Panc1 (cell line): ENCODE results near the gene APOM. TPM values are rescaled to one million over a fixed set of nuclear protein-coding genes. Genes with fewer than 3 reads are reported as not detected.

Source experiments
- ATAC-seq: fragments of 200-7000 bp; cut with Tn5 transposase; 2 replicates; pipeline ENCODE4 v1.9.1; 2020; ENCODE audit warnings: mild to moderate bottlenecking, moderate library complexity
- BruUV-seq: library from RNA; stranded (reverse); fragments of 400-500 nt; replicated peaks from 2 replicates; lab custom pipeline; 2021; lab: Mats Ljungman, UMichigan
- CTCF ChIA-PET: fragments of 300-600 bp; sonication (Branson Sonifier 250); formaldehyde crosslinking; loops from one replicate; lab custom pipeline; 2022; ENCODE audit warnings: antibody characterized with exemption; lab: Charles Lee
- POLR2A ChIA-PET: fragments of 300-600 bp; sonication (Branson Sonifier 250); formaldehyde crosslinking; loops from one replicate; lab custom pipeline; 2022; ENCODE audit warnings: antibody characterized with exemption; lab: Charles Lee
- DNase-seq: peaks from one replicate; pipeline ENCODE4 v3.0.0-alpha.2; 2010; ENCODE audit warnings: low read depth, low spot score
- H3K27ac ChIP-seq: 2 replicates; pipeline ENCODE4 v1.5.1; 2011; ENCODE audit warnings: mild to moderate bottlenecking, low read length, inconsistent platforms
- H3K27me3 ChIP-seq: fragments of 200-500 bp; sonication (Bioruptor generic); 2 replicates; pipeline ENCODE4 v1.6.0; 2014; ENCODE audit warnings: low read length, inconsistent platforms; ENCODE audit not compliant: control insufficient read depth, insufficient read depth
- H3K36me3 ChIP-seq: fragments of 200-500 bp; sonication (Bioruptor generic); 2 replicates; pipeline ENCODE4 v1.5.1; 2014; ENCODE audit warnings: inconsistent platforms, mild to moderate bottlenecking, low read length, moderate library complexity; ENCODE audit not compliant: control insufficient read depth, insufficient read depth
- H3K4me1 ChIP-seq: 2 replicates; pipeline ENCODE4 v1.5.1; 2011; ENCODE audit warnings: inconsistent platforms, mild to moderate bottlenecking, low read length, moderate library complexity; ENCODE audit not compliant: control insufficient read depth, insufficient read depth
- H3K4me3 ChIP-seq, 2 experiments: 2 replicates each; pipeline ENCODE4 v1.5.1; 2011 to 2012; ENCODE audit warnings: low read depth in 2 of 2, low read length in 2 of 2, mild to moderate bottlenecking in 2 of 2, inconsistent platforms in 1 of 2, moderate library complexity in 1 of 2
- H3K9me3 ChIP-seq: fragments of 200-500 bp; sonication (Bioruptor generic); 2 replicates; pipeline ENCODE4 v1.5.1; 2014; ENCODE audit warnings: low read depth, mild to moderate bottlenecking, inconsistent platforms, low read length, moderate library complexity; ENCODE audit not compliant: control insufficient read depth, insufficient read depth
- CTCF ChIP-seq: fragments of 450-650 bp; IDR thresholded peaks from 2 replicates; pipeline ENCODE4 v1.5.1; 2017; ENCODE audit warnings: mild to moderate bottlenecking
- POLR2AphosphoS5 ChIP-seq: IDR thresholded peaks from 2 replicates; pipeline ENCODE4 v1.6.1; 2012; ENCODE audit warnings: mild to moderate bottlenecking, low read depth, low read length, moderate library complexity
- REST ChIP-seq, 2 experiments: IDR thresholded peaks; 2 replicates each; pipeline ENCODE4 v1.6.1; 2011 to 2012; ENCODE audit warnings: low read depth in 2 of 2, control low read depth in 1 of 2, low read length in 1 of 2, mild to moderate bottlenecking in 1 of 2, moderate library complexity in 1 of 2; ENCODE audit not compliant: insufficient read depth in 1 of 2
- SIN3A ChIP-seq: IDR thresholded peaks from 2 replicates; pipeline ENCODE4 v1.6.1; 2012; ENCODE audit warnings: low read depth, mild to moderate bottlenecking, low read length, moderate library complexity, borderline replicate concordance; ENCODE audit not compliant: insufficient read depth
- TCF7L2 ChIP-seq: IDR thresholded peaks from 2 replicates; pipeline ENCODE4 v1.6.1; 2011; ENCODE audit warnings: mild to moderate bottlenecking, low read depth, low read length, inconsistent platforms
- in situ Hi-C: cut with HindIII; loops from 2 replicates; pipeline ENCODE4 v1.10.0; 2016; ENCODE audit warnings: low sequenced_read_pairs, low pct_unique_long_range_greater_than_20kb
- intact Hi-C: fragments of 100-400 bp; cut with micrococcal nuclease; formaldehyde crosslinking; loops from one replicate; pipeline ENCODE4 v1.10.0; 2022; ENCODE audit not compliant: unreplicated experiment
- total RNA-seq: library from RNA; stranded (reverse); gene quantifications from one replicate; pipeline ENCODE4 v1.2.1, GENCODE V29; 2021; ENCODE audit not compliant: unreplicated experiment

Gene APOM
- total RNA-seq, 1 experiment from 2014 or later: 1.8 TPM

GRCh38 chr6:31681135-31681671 lies 25.5 kb downstream of the APOM start:
- H3K9me3 ChIP-seq: no peaks in the 10 kb centered on the region
- H3K4me1 ChIP-seq: peaks cover 4% of the 10 kb centered on the region; the same call in 1 of the 2 replicates
- ChIA-PET POLR2A (interaction anchor here (0.7 kb wide), 2 partner anchors 61 to 115 kb away, joined by 4 to 11 read pairs; no protein-coding TSS in a partner anchor), CTCF (interaction anchor here (0.6 kb wide), 1 partner anchor 13 kb away, joined by 3 read pairs; no protein-coding TSS in a partner anchor)
- H3K4me3 ChIP-seq: no peak overlapping the region
- BruUV-seq: no TSS peak
- no peak overlapping the region for H3K27ac ChIP-seq
- intact Hi-C loops (loop anchor here (5.0 kb wide), 2 partner anchors 91 to 151 kb away; no protein-coding TSS in a partner anchor), in situ Hi-C loops (no loop called here)
- H3K27me3 ChIP-seq: no peaks in the 10 kb centered on the region
- no peaks in the 10 kb centered on the region for H3K36me3 ChIP-seq
- ATAC-seq (no peak), DNase-seq (no peak)
- TF ChIP-seq SIN3A: no peak
- TF ChIP-seq REST (IDR thresholded peaks at IDR 0.05; ENCODE audit: insufficient read depth in 1 of 2, low read depth in 2 of 2, low read length in 1 of 2): no peak

DNA sequence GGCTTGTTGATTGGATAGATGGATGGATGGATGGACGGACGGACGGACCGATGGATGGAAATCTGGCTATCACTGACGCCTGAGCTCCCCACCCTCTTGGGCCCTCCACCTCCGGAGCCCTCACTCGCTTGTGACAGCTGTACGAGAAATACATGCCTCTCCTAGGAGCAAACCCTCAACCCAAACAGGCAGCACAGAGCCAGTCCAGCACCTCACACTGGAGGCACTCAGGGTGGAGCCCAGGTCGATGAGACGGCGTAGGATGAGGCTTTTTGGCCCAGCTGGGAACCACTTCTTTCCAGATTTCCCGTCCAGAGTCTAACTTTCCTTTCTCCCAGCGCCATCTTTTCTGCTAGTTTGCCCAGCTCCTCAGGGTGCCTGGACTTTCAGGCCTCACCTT lies 27.9 kb downstream of the APOM start:
- no TSS peak for BruUV-seq
- ChIA-PET POLR2A (no interaction called here), CTCF (no interaction called here)
- Histone ChIP-seq H3K27ac (no peak overlapping the region), H3K9me3 (no peaks in the 10 kb centered on the region), H3K4me3 (no peak overlapping the region), H3K36me3 (0 out of 2 replicates have a peak, but pooled peaks cover 2% of the 10 kb centered on the region), H3K27me3 (no peaks in the 10 kb centered on the region), H3K4me1 (peaks cover 4% of the 10 kb centered on the region; the same call in 1 of the 2 replicates)
- ATAC-seq: no peak
- DNase-seq: no peak
- no peak for TF ChIP-seq POLR2AphosphoS5
- no peak for TF ChIP-seq CTCF
- TF ChIP-seq TCF7L2: no peak
- no peak for TF ChIP-seq SIN3A
- TF ChIP-seq REST (IDR thresholded peaks at IDR 0.05; ENCODE audit: insufficient read depth in 1 of 2, low read depth in 2 of 2, low read length in 1 of 2): no peak
- intact Hi-C loops (loop anchor here (5.0 kb wide), 2 partner anchors 89 to 149 kb away; no protein-coding TSS in a partner anchor), in situ Hi-C loops (no loop called here)
